PC-9 (cell line): ENCODE results near the gene HSPA4.

ENCODE experiments used
- EZH2 ChIP-seq: fragments of 200-600 bp; sonication (generic); IDR thresholded peaks from 2 replicates; pipeline ENCODE4 v1.8.0; 2017; ENCODE audit warnings: antibody characterized with exemption, low read depth
- TF ChIP-seq, protein P1 (sequence below): fragments of 200-600 bp; sonication (generic); conservative IDR thresholded peaks from 2 replicates; pipeline ENCODE4 v1.6.1; 2017; ENCODE audit warnings: mixed run types, antibody characterized with exemption, mild to moderate bottlenecking, moderate library complexity

DNA sequence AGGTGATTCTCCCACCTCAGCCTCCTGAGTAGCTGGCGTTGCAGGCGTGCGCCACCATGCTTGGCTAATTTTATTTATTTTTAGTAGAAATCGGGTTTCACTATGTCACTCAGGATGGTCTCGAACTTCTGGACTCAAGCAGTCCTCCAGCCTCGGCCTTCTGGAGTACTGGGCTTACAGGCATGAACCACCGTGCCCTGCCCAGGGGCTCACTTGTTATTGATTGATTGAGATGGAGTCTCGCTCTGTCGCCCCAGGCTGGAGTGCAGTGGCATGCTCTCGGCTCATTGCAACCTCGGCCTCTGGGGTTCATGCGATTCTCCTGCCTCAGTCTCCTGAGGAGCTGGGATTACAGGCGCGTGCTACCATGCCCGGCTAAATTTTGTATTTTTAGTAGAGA is 1.6 kb downstream of the HSPA4 start:
- TF ChIP-seq, protein P1, sequence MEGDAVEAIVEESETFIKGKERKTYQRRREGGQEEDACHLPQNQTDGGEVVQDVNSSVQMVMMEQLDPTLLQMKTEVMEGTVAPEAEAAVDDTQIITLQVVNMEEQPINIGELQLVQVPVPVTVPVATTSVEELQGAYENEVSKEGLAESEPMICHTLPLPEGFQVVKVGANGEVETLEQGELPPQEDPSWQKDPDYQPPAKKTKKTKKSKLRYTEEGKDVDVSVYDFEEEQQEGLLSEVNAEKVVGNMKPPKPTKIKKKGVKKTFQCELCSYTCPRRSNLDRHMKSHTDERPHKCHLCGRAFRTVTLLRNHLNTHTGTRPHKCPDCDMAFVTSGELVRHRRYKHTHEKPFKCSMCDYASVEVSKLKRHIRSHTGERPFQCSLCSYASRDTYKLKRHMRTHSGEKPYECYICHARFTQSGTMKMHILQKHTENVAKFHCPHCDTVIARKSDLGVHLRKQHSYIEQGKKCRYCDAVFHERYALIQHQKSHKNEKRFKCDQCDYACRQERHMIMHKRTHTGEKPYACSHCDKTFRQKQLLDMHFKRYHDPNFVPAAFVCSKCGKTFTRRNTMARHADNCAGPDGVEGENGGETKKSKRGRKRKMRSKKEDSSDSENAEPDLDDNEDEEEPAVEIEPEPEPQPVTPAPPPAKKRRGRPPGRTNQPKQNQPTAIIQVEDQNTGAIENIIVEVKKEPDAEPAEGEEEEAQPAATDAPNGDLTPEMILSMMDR = no peak
- TF ChIP-seq EZH2 = no peak
